ENCODE data around the gene ARAP2.
A peak's percentile ranks its signal among the peaks of the same experiment; 100 is the strongest.

The ARAP2 gene

GRCh38 chr4:36244257-36245082 is at the start of gene ARAP2:
TSS of gene ARAP2 (minus strand) at chr4:36244514. CDS start at chr4:36229486, 15,028 bp downstream.
- no peak for FAIRE-seq

- no peak for FAIRE-seq
These were observed 48.4 kb upstream of the ARAP2 start for GRCh38 chr4:36292556-36293188.

- FAIRE-seq = no peak
These were observed 46.3 kb upstream of the ARAP2 start for GRCh38 chr4:36290641-36291040.

- peak; percentile 28 for FAIRE-seq
These were observed 44.6 kb upstream of the ARAP2 start for GRCh38 chr4:36288731-36289426.

- no peak for FAIRE-seq
These were observed 42.2 kb upstream of the ARAP2 start for GRCh38 chr4:36286481-36286871.

- no peak for FAIRE-seq
These were observed 41.6 kb upstream of the ARAP2 start for GRCh38 chr4:36285784-36286480.

- no peak for FAIRE-seq
These were observed 39.7 kb upstream of the ARAP2 start for GRCh38 chr4:36283912-36284465.

GRCh38 chr4:36282503-36283030 is 38.3 kb upstream of the ARAP2 start:
- FAIRE-seq = no peak

- no peak for FAIRE-seq
These were observed 37.2 kb upstream of the ARAP2 start, which contains the start of gene DTHD1 for GRCh38 chr4:36281384-36282106. TSS of gene DTHD1 (plus strand) at chr4:36281616. CDS start at chr4:36281759, 143 bp downstream.

GRCh38 chr4:36280555-36280954 is 36.2 kb upstream of the ARAP2 start:
- no peak for FAIRE-seq

GRCh38 chr4:36278789-36279188 is 34.5 kb upstream of the ARAP2 start:
- no peak for FAIRE-seq

- no peak for FAIRE-seq
These were observed 33.2 kb upstream of the ARAP2 start for GRCh38 chr4:36277533-36277932.

GRCh38 chr4:36274158-36274557 is 29.8 kb upstream of the ARAP2 start:
- FAIRE-seq = no peak

GRCh38 chr4:36273276-36273675 is 29.0 kb upstream of the ARAP2 start:
- FAIRE-seq = no peak

- no peak for FAIRE-seq
These were observed 25.3 kb upstream of the ARAP2 start for GRCh38 chr4:36269533-36270173.

- no peak for FAIRE-seq
These were observed 24.8 kb upstream of the ARAP2 start for GRCh38 chr4:36269101-36269500.

GRCh38 chr4:36267486-36268268 is 23.4 kb upstream of the ARAP2 start:
- FAIRE-seq = no peak

- no peak for FAIRE-seq
These were observed 20.0 kb upstream of the ARAP2 start for GRCh38 chr4:36264207-36264826.

- no peak for FAIRE-seq
These were observed 16.4 kb upstream of the ARAP2 start for GRCh38 chr4:36260731-36261130.

GRCh38 chr4:36256398-36256891 is 12.1 kb upstream of the ARAP2 start:
- no peak for FAIRE-seq

Data from G401.6 (cell line).